Loucy (cell line): ENCODE data around the gene CPLX4.

Experiments used
- H2AFZ ChIP-seq: fragments of 200-600 bp; sonication (generic); 2 replicates; pipeline ENCODE4 v1.6.0; 2016; ENCODE audit warnings: antibody characterized with exemption, mild to moderate bottlenecking, low read length, moderate library complexity
- H3F3A ChIP-seq: fragments of 200-600 bp; 2 replicates; pipeline ENCODE4 v1.6.0; 2016; ENCODE audit warnings: antibody characterized with exemption, low read depth, mild to moderate bottlenecking
- H3K27me3 ChIP-seq: fragments of 200-600 bp; sonication (generic); 2 replicates; pipeline ENCODE4 v1.6.1; 2014; ENCODE audit warnings: low read length, mild to moderate bottlenecking; ENCODE audit not compliant: insufficient read depth, poor library complexity, severe bottlenecking
- H3K36me3 ChIP-seq: fragments of 200-600 bp; sonication (generic); 2 replicates; pipeline ENCODE4 v1.6.1; 2016; ENCODE audit warnings: low read length; ENCODE audit not compliant: insufficient read depth
- H3K4me1 ChIP-seq: fragments of 200-600 bp; sonication (generic); 2 replicates; pipeline ENCODE4 v1.5.1; 2014; ENCODE audit warnings: low read length, mild to moderate bottlenecking; ENCODE audit not compliant: insufficient read depth, poor library complexity, severe bottlenecking
- H3K4me2 ChIP-seq: fragments of 200-600 bp; sonication (generic); 2 replicates; pipeline ENCODE4 v1.6.0; 2014; ENCODE audit warnings: antibody characterized with exemption, low read length, low read depth, mild to moderate bottlenecking; ENCODE audit not compliant: poor library complexity, severe bottlenecking
- H3K4me3 ChIP-seq: fragments of 200-600 bp; sonication (generic); 2 replicates; pipeline ENCODE4 v1.5.1; 2014; ENCODE audit warnings: low read length, mild to moderate bottlenecking, mixed read lengths; ENCODE audit not compliant: poor library complexity, severe bottlenecking
- H3K79me2 ChIP-seq: fragments of 200-600 bp; sonication (generic); 2 replicates; pipeline ENCODE4 v1.6.1; 2014; ENCODE audit warnings: low read length; ENCODE audit not compliant: insufficient read depth
- H3K9ac ChIP-seq: fragments of 200-600 bp; sonication (generic); 2 replicates; pipeline ENCODE4 v1.6.0; 2014; ENCODE audit warnings: mild to moderate bottlenecking, low read depth, low read length, moderate library complexity; ENCODE audit not compliant: poor library complexity, severe bottlenecking
- H3K9me2 ChIP-seq: fragments of 200-600 bp; sonication (generic); replicated peaks from 2 replicates; pipeline ENCODE4 v1.6.1; 2016; ENCODE audit warnings: low read depth, low read length, mixed read lengths
- H3K9me3 ChIP-seq: fragments of 200-600 bp; sonication (generic); 2 replicates; pipeline ENCODE4 v1.6.1; 2014; ENCODE audit warnings: mild to moderate bottlenecking, antibody characterized with exemption, low read length, low read depth; ENCODE audit not compliant: insufficient read depth
- H4K20me1 ChIP-seq: fragments of 200-600 bp; sonication (generic); 2 replicates; pipeline ENCODE4 v1.6.0; 2014; ENCODE audit warnings: antibody characterized with exemption, low read length, mild to moderate bottlenecking; ENCODE audit not compliant: insufficient read depth, poor library complexity, severe bottlenecking
- EZH2phosphoT487 ChIP-seq: fragments of 200-600 bp; IDR thresholded peaks from 2 replicates; pipeline ENCODE4 v1.6.1; 2018; ENCODE audit warnings: antibody characterized with exemption, mild to moderate bottlenecking, moderate library complexity, borderline replicate concordance
- TF ChIP-seq, protein P1 (sequence below): fragments of 200-600 bp; sonication (generic); conservative IDR thresholded peaks from 2 replicates; pipeline ENCODE4 v1.5.1; 2014; ENCODE audit warnings: mild to moderate bottlenecking, antibody characterized with exemption, low read length

The CPLX4 gene

DNA sequence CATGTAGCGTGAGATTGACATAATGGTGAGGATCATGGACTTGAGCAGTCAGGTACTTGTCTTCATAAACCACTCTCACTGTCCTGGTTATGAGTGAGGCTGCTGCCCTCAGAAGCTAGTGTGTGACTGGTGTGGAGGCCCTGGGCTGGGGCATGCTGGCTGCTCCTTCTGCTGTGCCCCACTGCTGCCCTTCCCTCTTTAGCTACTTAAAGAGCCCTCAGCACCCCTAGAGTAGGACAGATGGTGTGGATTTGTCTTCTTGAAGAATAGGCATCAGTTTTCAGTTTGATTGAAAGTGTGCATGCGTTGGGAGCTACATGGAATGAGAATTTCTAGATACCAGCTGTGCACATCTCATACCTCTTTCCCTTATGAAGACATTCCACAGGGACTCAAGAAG is 15.4 kb downstream of the CPLX4 start:
- Histone ChIP-seq H4K20me1 (no peaks in the 10 kb centered on the region), H3K27me3 (no peaks in the 10 kb centered on the region), H3K4me3 (no peak overlapping the region), H3F3A (no peaks in the 10 kb centered on the region), H2AFZ (no peak overlapping the region), H3K4me1 (no peaks in the 10 kb centered on the region), H3K9me3 (no peaks in the 10 kb centered on the region), H3K4me2 (no peak overlapping the region), H3K9me2 (no peaks in the 10 kb centered on the region), H3K9ac (no peak overlapping the region), H3K79me2 (no peaks in the 10 kb centered on the region), H3K36me3 (no peaks in the 10 kb centered on the region)
- TF ChIP-seq EZH2phosphoT487: no peak
- TF ChIP-seq, protein P1, sequence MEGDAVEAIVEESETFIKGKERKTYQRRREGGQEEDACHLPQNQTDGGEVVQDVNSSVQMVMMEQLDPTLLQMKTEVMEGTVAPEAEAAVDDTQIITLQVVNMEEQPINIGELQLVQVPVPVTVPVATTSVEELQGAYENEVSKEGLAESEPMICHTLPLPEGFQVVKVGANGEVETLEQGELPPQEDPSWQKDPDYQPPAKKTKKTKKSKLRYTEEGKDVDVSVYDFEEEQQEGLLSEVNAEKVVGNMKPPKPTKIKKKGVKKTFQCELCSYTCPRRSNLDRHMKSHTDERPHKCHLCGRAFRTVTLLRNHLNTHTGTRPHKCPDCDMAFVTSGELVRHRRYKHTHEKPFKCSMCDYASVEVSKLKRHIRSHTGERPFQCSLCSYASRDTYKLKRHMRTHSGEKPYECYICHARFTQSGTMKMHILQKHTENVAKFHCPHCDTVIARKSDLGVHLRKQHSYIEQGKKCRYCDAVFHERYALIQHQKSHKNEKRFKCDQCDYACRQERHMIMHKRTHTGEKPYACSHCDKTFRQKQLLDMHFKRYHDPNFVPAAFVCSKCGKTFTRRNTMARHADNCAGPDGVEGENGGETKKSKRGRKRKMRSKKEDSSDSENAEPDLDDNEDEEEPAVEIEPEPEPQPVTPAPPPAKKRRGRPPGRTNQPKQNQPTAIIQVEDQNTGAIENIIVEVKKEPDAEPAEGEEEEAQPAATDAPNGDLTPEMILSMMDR: no peak

DNA sequence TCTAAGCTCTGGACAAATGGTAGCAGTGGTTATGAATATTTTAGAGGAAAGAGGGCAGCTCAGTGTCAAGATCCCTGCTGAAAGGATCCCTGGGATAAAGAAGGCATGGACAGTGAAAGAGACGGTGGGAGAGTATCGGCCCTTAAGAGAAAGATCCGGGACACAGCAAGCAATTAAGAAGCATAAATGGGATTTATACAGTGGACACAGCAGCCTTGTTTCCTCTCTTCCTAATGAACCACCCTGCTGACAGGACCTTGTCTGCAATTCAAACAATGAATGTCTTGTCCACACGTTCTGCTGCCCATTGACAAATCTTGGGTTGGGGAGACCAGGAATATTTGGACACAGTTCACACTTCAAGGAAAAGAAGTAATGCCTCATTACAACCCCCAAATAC is 16.5 kb downstream of the CPLX4 start:
- H2AFZ ChIP-seq: no peak overlapping the region
- no peak overlapping the region for H3K4me2 ChIP-seq
- H3K36me3 ChIP-seq: no peaks in the 10 kb centered on the region
- H3K4me3 ChIP-seq: no peak overlapping the region
- H3F3A ChIP-seq: no peaks in the 10 kb centered on the region
- TF ChIP-seq, protein P1: no peak
- no peak for TF ChIP-seq EZH2phosphoT487
- H3K9me3 ChIP-seq: no peaks in the 10 kb centered on the region
- H4K20me1 ChIP-seq: no peaks in the 10 kb centered on the region
- no peaks in the 10 kb centered on the region for H3K9me2 ChIP-seq
- no peaks in the 10 kb centered on the region for H3K4me1 ChIP-seq
- no peak overlapping the region for H3K9ac ChIP-seq
- no peaks in the 10 kb centered on the region for H3K27me3 ChIP-seq
- no peaks in the 10 kb centered on the region for H3K79me2 ChIP-seq

DNA sequence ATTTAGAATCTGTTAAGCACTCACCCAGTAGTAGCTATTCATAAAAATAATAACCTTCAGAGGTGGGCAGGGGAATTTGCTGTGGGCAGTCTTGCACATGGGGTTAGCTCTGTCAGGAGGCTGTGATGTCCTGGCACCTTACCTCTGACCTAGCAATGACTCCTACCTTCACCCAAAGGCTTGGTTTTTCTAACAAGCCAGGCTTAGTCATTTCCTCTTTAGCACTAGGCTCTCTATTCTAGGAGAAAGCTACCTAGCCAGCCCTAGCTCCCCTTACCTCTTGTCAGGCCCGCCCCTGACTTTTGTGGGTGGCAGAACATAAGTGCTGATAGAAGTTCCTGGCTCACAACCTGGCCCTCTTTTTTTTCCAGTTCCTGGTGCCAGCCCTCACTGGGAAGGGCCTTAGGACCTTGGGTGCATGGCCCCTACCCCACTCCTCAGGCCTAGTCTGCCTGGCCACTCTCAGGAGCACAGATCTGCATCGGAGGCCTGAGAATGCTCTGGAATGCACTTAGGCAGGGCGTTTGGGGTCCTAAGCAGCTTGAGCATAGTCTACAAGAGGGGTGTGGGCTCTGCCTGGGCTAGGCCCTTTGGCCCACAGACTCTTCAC is 17.7 kb downstream of the CPLX4 start:
- no peaks in the 10 kb centered on the region for H3K9me2 ChIP-seq
- no peaks in the 10 kb centered on the region for H3K79me2 ChIP-seq
- no peaks in the 10 kb centered on the region for H3K9me3 ChIP-seq
- no peaks in the 10 kb centered on the region for H3K27me3 ChIP-seq
- H4K20me1 ChIP-seq: no peaks in the 10 kb centered on the region
- H3K4me1 ChIP-seq: no peaks in the 10 kb centered on the region
- no peak overlapping the region for H3K4me3 ChIP-seq
- no peak overlapping the region for H3K4me2 ChIP-seq
- H3K36me3 ChIP-seq: no peaks in the 10 kb centered on the region
- TF ChIP-seq, protein P1: no peak
- TF ChIP-seq EZH2phosphoT487: no peak
- H3F3A ChIP-seq: no peaks in the 10 kb centered on the region
- H3K9ac ChIP-seq: no peak overlapping the region
- no peak overlapping the region for H2AFZ ChIP-seq
